H9 (cell line): ENCODE data around the gene PBX1. TPM values are rescaled to one million over a fixed set of nuclear protein-coding genes. Genes with fewer than 3 reads are reported as not detected.

Source experiments
- DNase-seq: peaks from one replicate; pipeline ENCODE4 v3.0.0-alpha.2; 2017
- H2AFZ ChIP-seq: one replicate; pipeline ENCODE4 v1.6.1; 2013; ENCODE audit warnings: mild to moderate bottlenecking, low read length, control low read depth, moderate library complexity
- H2AK5ac ChIP-seq: 2 replicates; pipeline ENCODE4 v1.6.1; 2013; ENCODE audit warnings: low read length, control low read depth, mixed read lengths; ENCODE audit not compliant: insufficient read length
- H2BK120ac ChIP-seq: one replicate; pipeline ENCODE4 v1.6.1; 2013; ENCODE audit warnings: low read depth, mild to moderate bottlenecking, low read length, control low read depth, inconsistent platforms; ENCODE audit not compliant: poor library complexity, severe bottlenecking
- H2BK12ac ChIP-seq: 2 replicates; pipeline ENCODE4 v1.6.1; 2013; ENCODE audit warnings: low read length, control low read depth, mixed read lengths, low read depth; ENCODE audit not compliant: insufficient read length
- H2BK15ac ChIP-seq: 2 replicates; pipeline ENCODE4 v1.6.1; 2013; ENCODE audit warnings: low read depth, low read length, control low read depth
- H2BK20ac ChIP-seq: one replicate; pipeline ENCODE4 v1.6.1; 2013; ENCODE audit warnings: low read depth, mild to moderate bottlenecking, low read length, control low read depth, inconsistent platforms; ENCODE audit not compliant: poor library complexity, severe bottlenecking
- H2BK5ac ChIP-seq: 2 replicates; pipeline ENCODE4 v1.6.1; 2013; ENCODE audit warnings: low read length, control low read depth, mixed read lengths; ENCODE audit not compliant: insufficient read length
- H3K14ac ChIP-seq: 2 replicates; pipeline ENCODE4 v1.6.1; 2013; ENCODE audit warnings: low read length, control low read depth; ENCODE audit not compliant: insufficient read depth
- H3K18ac ChIP-seq: 2 replicates; pipeline ENCODE4 v1.6.1; 2013; ENCODE audit warnings: low read depth, mild to moderate bottlenecking, mixed read lengths, low read length, control low read depth; ENCODE audit not compliant: insufficient read length
- H3K23ac ChIP-seq: 2 replicates; pipeline ENCODE4 v1.6.1; 2013; ENCODE audit warnings: low read length, control low read depth, mixed read lengths, low read depth; ENCODE audit not compliant: insufficient read length
- H3K23me2 ChIP-seq: 2 replicates; pipeline ENCODE4 v1.6.1; 2013; ENCODE audit warnings: low read depth, mild to moderate bottlenecking, mixed read lengths, low read length, control low read depth; ENCODE audit not compliant: insufficient read length, poor library complexity, severe bottlenecking
- H3K27ac ChIP-seq: 2 replicates; pipeline ENCODE4 v1.5.1; 2013; ENCODE audit warnings: low read length, control low read depth, mixed read lengths, low read depth; ENCODE audit not compliant: insufficient read length
- H3K27me3 ChIP-seq: 2 replicates; pipeline ENCODE4 v1.6.1; 2013; ENCODE audit warnings: low read length, control low read depth, inconsistent platforms; ENCODE audit not compliant: insufficient read depth
- H3K4ac ChIP-seq: 2 replicates; pipeline ENCODE4 v1.6.1; 2013; ENCODE audit warnings: low read depth, mild to moderate bottlenecking, control low read depth, inconsistent platforms, low read length, moderate library complexity
- H3K4me1 ChIP-seq: 2 replicates; pipeline ENCODE4 v1.6.1; 2013; ENCODE audit warnings: low read length, control low read depth, inconsistent platforms; ENCODE audit not compliant: insufficient read depth
- H3K4me2 ChIP-seq: 2 replicates; pipeline ENCODE4 v1.6.1; 2013; ENCODE audit warnings: low read length, control low read depth, mixed read lengths; ENCODE audit not compliant: insufficient read length, insufficient read depth
- H3K56ac ChIP-seq: 2 replicates; pipeline ENCODE4 v1.6.1; 2013; ENCODE audit warnings: low read depth, mild to moderate bottlenecking, mixed read lengths, low read length, control low read depth; ENCODE audit not compliant: insufficient read length
- H3K79me1 ChIP-seq: 2 replicates; pipeline ENCODE4 v1.6.1; 2013; ENCODE audit warnings: low read depth, mild to moderate bottlenecking, moderate library complexity, low read length, control low read depth, inconsistent platforms; ENCODE audit not compliant: insufficient read depth, poor library complexity, severe bottlenecking
- H3K79me2 ChIP-seq: 2 replicates; pipeline ENCODE4 v1.6.1; 2013; ENCODE audit warnings: low read length, control low read depth, inconsistent platforms; ENCODE audit not compliant: insufficient read depth
- H3K9ac ChIP-seq: 2 replicates; pipeline ENCODE4 v1.6.1; 2013; ENCODE audit warnings: low read length, control low read depth, mixed read lengths; ENCODE audit not compliant: insufficient read length; ENCODE audit errors: extremely low read depth
- H3K9me3 ChIP-seq: one replicate; pipeline ENCODE4 v1.6.1; 2013; ENCODE audit warnings: low read depth, low read length, inconsistent platforms; ENCODE audit not compliant: control insufficient read depth
- H3T11ph ChIP-seq: one replicate; pipeline ENCODE4 v1.6.1; 2013; ENCODE audit warnings: mild to moderate bottlenecking, low read length, control low read depth, inconsistent platforms
- H4K20me1 ChIP-seq: one replicate; pipeline ENCODE4 v1.6.1; 2013; ENCODE audit not compliant: control insufficient read depth, insufficient read length, insufficient read depth
- H4K5ac ChIP-seq: 2 replicates; pipeline ENCODE4 v1.6.1; 2013; ENCODE audit warnings: low read depth, mild to moderate bottlenecking, mixed read lengths, low read length, control low read depth; ENCODE audit not compliant: insufficient read length
- H4K8ac ChIP-seq: replicated peaks from 2 replicates; pipeline ENCODE4 v1.6.1; 2013; ENCODE audit warnings: low read length, control low read depth, mixed read lengths, low read depth; ENCODE audit not compliant: insufficient read length
- H4K91ac ChIP-seq: 2 replicates; pipeline ENCODE4 v1.6.1; 2013; ENCODE audit warnings: low read depth, mild to moderate bottlenecking, moderate library complexity, mixed read lengths, low read length, control low read depth; ENCODE audit not compliant: insufficient read length
- H3K27ac Mint-ChIP-seq, 3 experiments: 2 replicates in 2 of 3; 3 replicates in 1 of 3; pipeline ENCODE4 v1.8.0; 2020 to 2021; ENCODE audit warnings: mixed read lengths in 3 of 3, mild to moderate bottlenecking in 1 of 3, moderate library complexity in 1 of 3
- H3K27me3 Mint-ChIP-seq: 2 replicates; pipeline ENCODE4 v1.8.0; 2021; ENCODE audit warnings: low read depth, mild to moderate bottlenecking, moderate library complexity, mixed read lengths
- H3K36me3 Mint-ChIP-seq, 3 experiments: 2 replicates in 2 of 3; 3 replicates in 1 of 3; pipeline ENCODE4 v1.8.0; 2020 to 2021; ENCODE audit warnings: low read depth in 3 of 3, mixed read lengths in 3 of 3; ENCODE audit not compliant: insufficient read depth in 1 of 3
- H3K4me1 Mint-ChIP-seq, 2 experiments: 2 replicates each; pipeline ENCODE4 v1.8.0; 2020; ENCODE audit warnings: mixed read lengths in 2 of 2
- H3K4me3 Mint-ChIP-seq, 2 experiments: 2 replicates in 1 of 2; 3 replicates in 1 of 2; pipeline ENCODE4 v1.8.0; 2020 to 2021; ENCODE audit warnings: mild to moderate bottlenecking in 2 of 2, mixed read lengths in 2 of 2, moderate library complexity in 1 of 2
- H3K9me3 Mint-ChIP-seq, 2 experiments: 2 replicates in 1 of 2; 3 replicates in 1 of 2; pipeline ENCODE4 v1.8.0; 2020; ENCODE audit warnings: mild to moderate bottlenecking in 2 of 2, mixed read lengths in 2 of 2, moderate library complexity in 1 of 2
- WGBS: extraction: QIAGEN DNeasy Blood & Tissue Kit; methylation state at CpG from one replicate; pipeline ENCODE4 v1.1.7; 2013; ENCODE audit warnings: missing lambda C conversion rate, low lambda C conversion rate, mixed read lengths; ENCODE audit not compliant: insufficient read length; ENCODE audit errors: extremely low coverage; 5-methylcytosine and 5-hydroxymethylcytosine counted together
- total RNA-seq: library from RNA; stranded (reverse); gene quantifications from 2 replicates; pipeline ENCODE4 v1.2.1, GENCODE V29; 2021
- TF ChIP-seq, protein P1 (sequence below): fragments of 200-600 bp; sonication (generic); conservative IDR thresholded peaks from 3 replicates; pipeline ENCODE4 v1.8.0; 2021; ENCODE audit warnings: antibody characterized with exemption, mild to moderate bottlenecking

The PBX1 gene
- total RNA-seq, 1 experiment from 2014 or later, result 142 TPM

DNA sequence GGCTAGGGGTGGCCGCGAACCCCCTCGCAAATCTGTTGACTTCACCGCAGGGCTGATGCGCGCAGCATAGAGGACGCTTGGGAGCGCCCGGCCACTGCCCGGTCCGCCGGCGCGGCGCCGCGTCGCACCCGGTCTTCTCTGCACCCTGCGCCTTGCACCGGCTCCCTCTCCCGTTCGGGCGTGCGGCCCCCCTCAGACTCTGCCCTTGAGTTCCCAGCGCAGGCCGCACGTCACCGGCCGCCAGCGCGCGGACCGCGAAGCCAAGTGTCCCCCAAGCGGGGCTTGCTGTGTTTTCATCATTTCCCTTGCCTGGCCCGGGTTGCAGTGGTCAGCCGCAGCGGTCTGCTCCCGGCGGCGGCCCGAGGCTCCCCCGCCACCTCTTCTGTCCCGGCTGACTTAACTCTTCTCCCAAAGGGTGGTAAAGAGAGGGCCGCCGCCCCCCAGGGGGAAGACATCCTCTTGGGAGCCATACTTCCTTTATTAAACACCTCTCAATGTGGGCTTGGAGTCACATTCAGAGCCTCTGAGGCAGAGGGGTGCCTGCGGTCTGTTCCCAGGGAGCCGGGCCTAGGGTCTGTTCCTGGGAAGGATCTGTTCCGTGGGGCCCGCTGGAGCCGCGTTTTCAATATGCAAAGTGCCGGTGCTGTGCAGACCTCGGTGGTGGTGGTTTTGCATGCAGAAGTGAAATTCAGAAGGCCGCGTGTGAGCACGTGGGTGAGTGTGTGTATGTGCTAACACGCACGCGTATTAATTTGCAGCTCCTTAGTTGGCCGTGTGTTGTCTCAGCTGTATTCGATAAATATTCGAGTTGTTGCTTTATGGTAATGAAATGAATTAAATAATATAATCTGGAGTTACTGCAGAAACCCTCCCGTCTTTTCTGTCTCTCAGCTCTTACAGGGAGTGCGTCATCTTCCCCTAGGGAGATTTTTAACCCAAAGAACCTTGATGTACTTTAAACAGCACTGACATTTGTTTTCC is 17.6 kb downstream of the PBX1 start:
- H3K14ac ChIP-seq, result peak overlapping the region; percentile 59; the same call in 1 of the 2 replicates
- peaks cover 3% of the 10 kb centered on the region for H3K79me1 ChIP-seq
- no peak overlapping the region for H2AK5ac ChIP-seq
- H2BK15ac ChIP-seq, result no peak overlapping the region
- TF ChIP-seq, protein P1, sequence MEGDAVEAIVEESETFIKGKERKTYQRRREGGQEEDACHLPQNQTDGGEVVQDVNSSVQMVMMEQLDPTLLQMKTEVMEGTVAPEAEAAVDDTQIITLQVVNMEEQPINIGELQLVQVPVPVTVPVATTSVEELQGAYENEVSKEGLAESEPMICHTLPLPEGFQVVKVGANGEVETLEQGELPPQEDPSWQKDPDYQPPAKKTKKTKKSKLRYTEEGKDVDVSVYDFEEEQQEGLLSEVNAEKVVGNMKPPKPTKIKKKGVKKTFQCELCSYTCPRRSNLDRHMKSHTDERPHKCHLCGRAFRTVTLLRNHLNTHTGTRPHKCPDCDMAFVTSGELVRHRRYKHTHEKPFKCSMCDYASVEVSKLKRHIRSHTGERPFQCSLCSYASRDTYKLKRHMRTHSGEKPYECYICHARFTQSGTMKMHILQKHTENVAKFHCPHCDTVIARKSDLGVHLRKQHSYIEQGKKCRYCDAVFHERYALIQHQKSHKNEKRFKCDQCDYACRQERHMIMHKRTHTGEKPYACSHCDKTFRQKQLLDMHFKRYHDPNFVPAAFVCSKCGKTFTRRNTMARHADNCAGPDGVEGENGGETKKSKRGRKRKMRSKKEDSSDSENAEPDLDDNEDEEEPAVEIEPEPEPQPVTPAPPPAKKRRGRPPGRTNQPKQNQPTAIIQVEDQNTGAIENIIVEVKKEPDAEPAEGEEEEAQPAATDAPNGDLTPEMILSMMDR, result no peak
- peak overlapping the region; percentile 94 for H3K27ac Mint-ChIP-seq
- peak overlapping the region; percentile 20 for H3K9ac ChIP-seq
- peaks cover 12 to 41% (median 29%) of the 10 kb centered on the region in 3 experiments; a peak in 6 of 7 replicates for H3K36me3 Mint-ChIP-seq
- no peak overlapping the region for H3K18ac ChIP-seq
- H3K4ac ChIP-seq, result no peak overlapping the region
- H3K79me2 ChIP-seq, result peaks cover 25% of the 10 kb centered on the region; the same call in 1 of the 2 replicates
- peak overlapping the region; percentile 12 for H3K4me2 ChIP-seq
- no peak overlapping the region for H4K91ac ChIP-seq
- H3K4me3 Mint-ChIP-seq, result peak overlapping the region; percentile 63 to 76
- H3K23me2 ChIP-seq, result no peaks in the 10 kb centered on the region
- no peak overlapping the region for H2BK20ac ChIP-seq
- no peak overlapping the region for H3K27ac ChIP-seq
- H4K20me1 ChIP-seq, result no peaks in the 10 kb centered on the region
- H3T11ph ChIP-seq, result no peak overlapping the region
- no CpG with 5 or more reads among the region's 66 CpGs for WGBS
- no peak overlapping the region for H2BK5ac ChIP-seq
- H2BK120ac ChIP-seq, result no peak overlapping the region
- no peak overlapping the region for H2AFZ ChIP-seq
- H4K8ac ChIP-seq, result no peak overlapping the region
- H2BK12ac ChIP-seq, result no peak overlapping the region
- H3K9me3 Mint-ChIP-seq, result no peaks in the 10 kb centered on the region
- peak; percentile 56 for DNase-seq
- H3K9me3 ChIP-seq, result no peaks in the 10 kb centered on the region
- no peaks in the 10 kb centered on the region for H3K27me3 Mint-ChIP-seq
- H3K27me3 ChIP-seq, result no peaks in the 10 kb centered on the region
- H4K5ac ChIP-seq, result no peak overlapping the region
- H3K4me1 ChIP-seq, result peaks cover 15% of the 10 kb centered on the region
- no peak overlapping the region for H3K56ac ChIP-seq
- H3K4me1 Mint-ChIP-seq, result peaks cover 70 to 76% of the 10 kb centered on the region in 2 experiments
- H3K23ac ChIP-seq, result no peak overlapping the region
